GM23338 (cell line): ENCODE results near the gene DEK. TPM values are rescaled to one million over a fixed set of nuclear protein-coding genes. Genes with fewer than 3 reads are reported as not detected.

ENCODE experiments used
- ATAC-seq: fragments of 200-7000 bp; cut with Tn5 transposase; 3 replicates; pipeline ENCODE4 v1.9.1; 2020
- DNase-seq: peaks from one replicate; pipeline ENCODE4 v3.0.0-alpha.2; 2015; ENCODE audit warnings: low spot score
- H2AFZ ChIP-seq: fragments of 200-600 bp; sonication (generic); 2 replicates; pipeline ENCODE4 v1.8.0; 2016; ENCODE audit warnings: antibody characterized with exemption, mild to moderate bottlenecking, moderate library complexity
- H3F3A ChIP-seq: fragments of 200-600 bp; sonication (generic); replicated peaks from 2 replicates; pipeline ENCODE4 v1.8.0; 2017; ENCODE audit warnings: antibody characterized with exemption, mixed run types, low read depth
- H3K27ac ChIP-seq: fragments of 200-600 bp; sonication (generic); 2 replicates; pipeline ENCODE4 v1.6.1; 2016; ENCODE audit warnings: low read depth
- H3K27me3 ChIP-seq: fragments of 200-600 bp; sonication (generic); 2 replicates; pipeline ENCODE4 v1.8.0; 2016; ENCODE audit warnings: mild to moderate bottlenecking, mixed run types, moderate library complexity; ENCODE audit not compliant: insufficient read depth
- H3K36me3 ChIP-seq: fragments of 200-600 bp; sonication (generic); 2 replicates; pipeline ENCODE4 v1.8.0; 2016; ENCODE audit warnings: mild to moderate bottlenecking; ENCODE audit not compliant: insufficient read depth
- H3K4me1 ChIP-seq: fragments of 200-600 bp; sonication (generic); 2 replicates; pipeline ENCODE4 v1.8.0; 2016; ENCODE audit warnings: mild to moderate bottlenecking, moderate library complexity; ENCODE audit not compliant: insufficient read depth
- H3K4me2 ChIP-seq: fragments of 200-600 bp; sonication (generic); 2 replicates; pipeline ENCODE4 v1.7.1; 2017; ENCODE audit warnings: mixed run types
- H3K4me3 ChIP-seq: fragments of 200-600 bp; sonication (generic); 2 replicates; pipeline ENCODE4 v1.6.1; 2016; ENCODE audit warnings: mixed run types
- H3K79me2 ChIP-seq: fragments of 200-600 bp; sonication (generic); replicated peaks from 2 replicates; pipeline ENCODE4 v1.8.0; 2017; ENCODE audit warnings: mild to moderate bottlenecking; ENCODE audit not compliant: insufficient read depth
- H3K9me2 ChIP-seq: fragments of 200-600 bp; sonication (generic); 2 replicates; pipeline ENCODE4 v1.8.0; 2017; ENCODE audit not compliant: insufficient read depth
- H4K20me1 ChIP-seq: fragments of 200-600 bp; sonication (generic); replicated peaks from 2 replicates; pipeline ENCODE4 v1.8.0; 2017; ENCODE audit warnings: mild to moderate bottlenecking; ENCODE audit not compliant: insufficient read depth
- H3K27ac Mint-ChIP-seq: 2 replicates; pipeline ENCODE4 v1.8.0; 2020; ENCODE audit warnings: inconsistent platforms, mild to moderate bottlenecking, moderate library complexity, mixed read lengths
- H3K27me3 Mint-ChIP-seq: 3 replicates; pipeline ENCODE4 v1.8.0; 2022; ENCODE audit warnings: low read depth, mild to moderate bottlenecking, moderate library complexity, mixed read lengths, inconsistent platforms; ENCODE audit not compliant: insufficient read depth, poor library complexity
- H3K36me3 Mint-ChIP-seq: 3 replicates; pipeline ENCODE4 v1.8.0; 2021; ENCODE audit warnings: low read depth, mild to moderate bottlenecking, inconsistent platforms, moderate library complexity, mixed read lengths
- H3K4me1 Mint-ChIP-seq: 3 replicates; pipeline ENCODE4 v1.8.0; 2020; ENCODE audit warnings: mild to moderate bottlenecking, inconsistent platforms, mixed read lengths
- H3K4me3 Mint-ChIP-seq: 3 replicates; pipeline ENCODE4 v1.8.0; 2021; ENCODE audit warnings: moderate library complexity, mild to moderate bottlenecking, inconsistent platforms, mixed read lengths
- H3K9me3 Mint-ChIP-seq: 3 replicates; pipeline ENCODE4 v1.8.0; 2020; ENCODE audit warnings: moderate library complexity, mild to moderate bottlenecking, inconsistent platforms, mixed read lengths
- CREB1 ChIP-seq: fragments of 250-450 bp; sonication (Bioruptor Pico); IDR thresholded peaks from 2 replicates; pipeline ENCODE4 v1.5.0; 2020; ENCODE audit warnings: low read depth, mild to moderate bottlenecking, moderate library complexity
- EZH2 ChIP-seq: fragments of 200-600 bp; sonication (generic); IDR thresholded peaks from one replicate; pipeline ENCODE4 v1.8.0; 2017; ENCODE audit warnings: antibody characterized with exemption, mild to moderate bottlenecking, low read depth; ENCODE audit not compliant: unreplicated experiment
- EZH2phosphoT487 ChIP-seq: fragments of 200-600 bp; sonication (generic); IDR thresholded peaks from one replicate; pipeline ENCODE4 v1.8.1; 2018; ENCODE audit warnings: antibody characterized with exemption; ENCODE audit not compliant: unreplicated experiment
- JUNB ChIP-seq: IDR thresholded peaks from one replicate; pipeline ENCODE4 v1.6.1; 2016; ENCODE audit warnings: antibody characterized with exemption; ENCODE audit not compliant: unreplicated experiment
- NANOG ChIP-seq: IDR thresholded peaks from 2 replicates; pipeline ENCODE4 v1.6.1; 2016; ENCODE audit warnings: antibody characterized with exemption, borderline replicate concordance
- POLR2AphosphoS5 ChIP-seq: IDR thresholded peaks from 2 replicates; pipeline ENCODE4 v1.6.1; 2016; ENCODE audit warnings: antibody characterized with exemption, low read depth
- STAT1 ChIP-seq: IDR thresholded peaks from one replicate; pipeline ENCODE4 v1.6.1; 2016; ENCODE audit warnings: antibody characterized with exemption; ENCODE audit not compliant: unreplicated experiment
- ZNF114 ChIP-seq: fragments of 250-450 bp; sonication (Bioruptor Pico); IDR thresholded peaks from 2 replicates; pipeline ENCODE4 v1.5.0; 2020; ENCODE audit warnings: mild to moderate bottlenecking, moderate library complexity
- ZNF331 ChIP-seq: fragments of 250-450 bp; sonication (Bioruptor Pico); IDR thresholded peaks from 2 replicates; pipeline ENCODE4 v1.5.0; 2020; ENCODE audit warnings: low read depth, mild to moderate bottlenecking, moderate library complexity
- polyA plus RNA-seq: library from polyadenylated mRNA; unstranded; fragments of >200 nt; fragmentation: Nextera tagmentation; extraction: Ambion mirVana; gene quantifications from 2 replicates; pipeline ENCODE4 v1.2.1, GENCODE V29; 2016
- total RNA-seq: library from RNA; depleted of rRNA; stranded (reverse); fragments of >200 nt; shearing (Covaris generic); gene quantifications from 2 replicates; pipeline ENCODE4 v1.2.3, GENCODE V29; 2014
- TF ChIP-seq, protein P1 (sequence below): IDR thresholded peaks from one replicate; pipeline ENCODE4 v1.6.1; 2018; ENCODE audit warnings: antibody characterized with exemption; ENCODE audit not compliant: unreplicated experiment
- TF ChIP-seq, protein P2 (sequence below), 2 experiments: fragments of 200-600 bp in 1 of 2; sonication (generic) in 1 of 2; conservative IDR thresholded peaks; 2 replicates each; pipeline versions ENCODE4 v1.5.1 to v1.6.1; 2016 to 2017; ENCODE audit warnings: antibody characterized with exemption in 2 of 2, low read depth in 2 of 2, mild to moderate bottlenecking in 2 of 2, moderate library complexity in 1 of 2
- TF ChIP-seq, protein P3 (sequence below): fragments of 250-450 bp; sonication (Bioruptor Pico); IDR thresholded peaks from 2 replicates; pipeline ENCODE4 v1.5.0; 2020; ENCODE audit warnings: mild to moderate bottlenecking, moderate library complexity
- TF ChIP-seq, protein P4 (sequence below): IDR thresholded peaks from 2 replicates; pipeline ENCODE4 v1.6.1; 2016; ENCODE audit warnings: antibody characterized with exemption

DEK gene
- total and polyA plus RNA-seq, 2 experiments from 2014 or later, result 218 to 582 TPM

DNA sequence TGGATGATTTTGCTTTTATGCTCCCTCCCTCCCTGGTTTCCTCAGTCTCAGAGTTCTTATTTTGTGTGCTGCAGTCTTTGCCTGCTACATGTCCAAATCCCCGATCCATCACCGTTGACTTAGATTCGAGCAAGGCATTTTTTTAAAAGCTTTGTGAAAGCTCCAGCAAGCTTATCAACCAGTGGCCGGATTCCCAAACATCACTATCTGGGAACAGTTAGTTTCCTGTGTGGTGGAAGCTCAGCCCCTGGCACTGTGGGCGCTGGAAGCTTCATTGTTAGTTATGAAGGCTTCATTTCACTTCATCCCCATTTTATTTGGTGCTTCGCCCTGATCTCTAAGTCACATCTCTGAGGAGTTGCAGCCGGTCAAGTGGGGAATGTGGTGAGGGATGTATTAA is 44.7 kb downstream of the DEK start:
- DNase-seq (no peak), ATAC-seq (peak; percentile 15; the same call in 2 of the 3 replicates)
- H3K27me3 Mint-ChIP-seq, result peaks cover 6% of the 10 kb centered on the region
- H3K4me1 Mint-ChIP-seq, result peaks cover 9% of the 10 kb centered on the region
- peaks cover 10% of the 10 kb centered on the region; the same call in 1 of the 2 replicates for H3K36me3 ChIP-seq
- H3K4me1 ChIP-seq, result no peaks in the 10 kb centered on the region
- H3K9me3 Mint-ChIP-seq, result no peaks in the 10 kb centered on the region
- H3K4me3 ChIP-seq, result no peak overlapping the region
- peak overlapping the region; percentile 76 for H3K27ac ChIP-seq
- H3K4me3 Mint-ChIP-seq, result no peak overlapping the region
- H3K79me2 ChIP-seq, result no peaks in the 10 kb centered on the region
- H3K27me3 ChIP-seq, result no peaks in the 10 kb centered on the region
- H2AFZ ChIP-seq, result no peak overlapping the region
- H3F3A ChIP-seq, result no peaks in the 10 kb centered on the region
- H3K27ac Mint-ChIP-seq, result 0 out of 2 replicates have a peak overlapping the region, but pooled peaks have one; percentile 7
- no peak overlapping the region for H3K4me2 ChIP-seq
- H3K36me3 Mint-ChIP-seq, result peaks cover 44% of the 10 kb centered on the region
- TF ChIP-seq, protein P1, sequence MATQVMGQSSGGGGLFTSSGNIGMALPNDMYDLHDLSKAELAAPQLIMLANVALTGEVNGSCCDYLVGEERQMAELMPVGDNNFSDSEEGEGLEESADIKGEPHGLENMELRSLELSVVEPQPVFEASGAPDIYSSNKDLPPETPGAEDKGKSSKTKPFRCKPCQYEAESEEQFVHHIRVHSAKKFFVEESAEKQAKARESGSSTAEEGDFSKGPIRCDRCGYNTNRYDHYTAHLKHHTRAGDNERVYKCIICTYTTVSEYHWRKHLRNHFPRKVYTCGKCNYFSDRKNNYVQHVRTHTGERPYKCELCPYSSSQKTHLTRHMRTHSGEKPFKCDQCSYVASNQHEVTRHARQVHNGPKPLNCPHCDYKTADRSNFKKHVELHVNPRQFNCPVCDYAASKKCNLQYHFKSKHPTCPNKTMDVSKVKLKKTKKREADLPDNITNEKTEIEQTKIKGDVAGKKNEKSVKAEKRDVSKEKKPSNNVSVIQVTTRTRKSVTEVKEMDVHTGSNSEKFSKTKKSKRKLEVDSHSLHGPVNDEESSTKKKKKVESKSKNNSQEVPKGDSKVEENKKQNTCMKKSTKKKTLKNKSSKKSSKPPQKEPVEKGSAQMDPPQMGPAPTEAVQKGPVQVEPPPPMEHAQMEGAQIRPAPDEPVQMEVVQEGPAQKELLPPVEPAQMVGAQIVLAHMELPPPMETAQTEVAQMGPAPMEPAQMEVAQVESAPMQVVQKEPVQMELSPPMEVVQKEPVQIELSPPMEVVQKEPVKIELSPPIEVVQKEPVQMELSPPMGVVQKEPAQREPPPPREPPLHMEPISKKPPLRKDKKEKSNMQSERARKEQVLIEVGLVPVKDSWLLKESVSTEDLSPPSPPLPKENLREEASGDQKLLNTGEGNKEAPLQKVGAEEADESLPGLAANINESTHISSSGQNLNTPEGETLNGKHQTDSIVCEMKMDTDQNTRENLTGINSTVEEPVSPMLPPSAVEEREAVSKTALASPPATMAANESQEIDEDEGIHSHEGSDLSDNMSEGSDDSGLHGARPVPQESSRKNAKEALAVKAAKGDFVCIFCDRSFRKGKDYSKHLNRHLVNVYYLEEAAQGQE, result no peak
- TF ChIP-seq, protein P2, sequence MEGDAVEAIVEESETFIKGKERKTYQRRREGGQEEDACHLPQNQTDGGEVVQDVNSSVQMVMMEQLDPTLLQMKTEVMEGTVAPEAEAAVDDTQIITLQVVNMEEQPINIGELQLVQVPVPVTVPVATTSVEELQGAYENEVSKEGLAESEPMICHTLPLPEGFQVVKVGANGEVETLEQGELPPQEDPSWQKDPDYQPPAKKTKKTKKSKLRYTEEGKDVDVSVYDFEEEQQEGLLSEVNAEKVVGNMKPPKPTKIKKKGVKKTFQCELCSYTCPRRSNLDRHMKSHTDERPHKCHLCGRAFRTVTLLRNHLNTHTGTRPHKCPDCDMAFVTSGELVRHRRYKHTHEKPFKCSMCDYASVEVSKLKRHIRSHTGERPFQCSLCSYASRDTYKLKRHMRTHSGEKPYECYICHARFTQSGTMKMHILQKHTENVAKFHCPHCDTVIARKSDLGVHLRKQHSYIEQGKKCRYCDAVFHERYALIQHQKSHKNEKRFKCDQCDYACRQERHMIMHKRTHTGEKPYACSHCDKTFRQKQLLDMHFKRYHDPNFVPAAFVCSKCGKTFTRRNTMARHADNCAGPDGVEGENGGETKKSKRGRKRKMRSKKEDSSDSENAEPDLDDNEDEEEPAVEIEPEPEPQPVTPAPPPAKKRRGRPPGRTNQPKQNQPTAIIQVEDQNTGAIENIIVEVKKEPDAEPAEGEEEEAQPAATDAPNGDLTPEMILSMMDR (conservative IDR thresholded peaks at IDR 0.05; ENCODE audit: low read depth in 2 of 2), result no peak
- no peak for TF ChIP-seq JUNB
- TF ChIP-seq STAT1, result no peak
- no peak for TF ChIP-seq POLR2AphosphoS5
- TF ChIP-seq, protein P3, sequence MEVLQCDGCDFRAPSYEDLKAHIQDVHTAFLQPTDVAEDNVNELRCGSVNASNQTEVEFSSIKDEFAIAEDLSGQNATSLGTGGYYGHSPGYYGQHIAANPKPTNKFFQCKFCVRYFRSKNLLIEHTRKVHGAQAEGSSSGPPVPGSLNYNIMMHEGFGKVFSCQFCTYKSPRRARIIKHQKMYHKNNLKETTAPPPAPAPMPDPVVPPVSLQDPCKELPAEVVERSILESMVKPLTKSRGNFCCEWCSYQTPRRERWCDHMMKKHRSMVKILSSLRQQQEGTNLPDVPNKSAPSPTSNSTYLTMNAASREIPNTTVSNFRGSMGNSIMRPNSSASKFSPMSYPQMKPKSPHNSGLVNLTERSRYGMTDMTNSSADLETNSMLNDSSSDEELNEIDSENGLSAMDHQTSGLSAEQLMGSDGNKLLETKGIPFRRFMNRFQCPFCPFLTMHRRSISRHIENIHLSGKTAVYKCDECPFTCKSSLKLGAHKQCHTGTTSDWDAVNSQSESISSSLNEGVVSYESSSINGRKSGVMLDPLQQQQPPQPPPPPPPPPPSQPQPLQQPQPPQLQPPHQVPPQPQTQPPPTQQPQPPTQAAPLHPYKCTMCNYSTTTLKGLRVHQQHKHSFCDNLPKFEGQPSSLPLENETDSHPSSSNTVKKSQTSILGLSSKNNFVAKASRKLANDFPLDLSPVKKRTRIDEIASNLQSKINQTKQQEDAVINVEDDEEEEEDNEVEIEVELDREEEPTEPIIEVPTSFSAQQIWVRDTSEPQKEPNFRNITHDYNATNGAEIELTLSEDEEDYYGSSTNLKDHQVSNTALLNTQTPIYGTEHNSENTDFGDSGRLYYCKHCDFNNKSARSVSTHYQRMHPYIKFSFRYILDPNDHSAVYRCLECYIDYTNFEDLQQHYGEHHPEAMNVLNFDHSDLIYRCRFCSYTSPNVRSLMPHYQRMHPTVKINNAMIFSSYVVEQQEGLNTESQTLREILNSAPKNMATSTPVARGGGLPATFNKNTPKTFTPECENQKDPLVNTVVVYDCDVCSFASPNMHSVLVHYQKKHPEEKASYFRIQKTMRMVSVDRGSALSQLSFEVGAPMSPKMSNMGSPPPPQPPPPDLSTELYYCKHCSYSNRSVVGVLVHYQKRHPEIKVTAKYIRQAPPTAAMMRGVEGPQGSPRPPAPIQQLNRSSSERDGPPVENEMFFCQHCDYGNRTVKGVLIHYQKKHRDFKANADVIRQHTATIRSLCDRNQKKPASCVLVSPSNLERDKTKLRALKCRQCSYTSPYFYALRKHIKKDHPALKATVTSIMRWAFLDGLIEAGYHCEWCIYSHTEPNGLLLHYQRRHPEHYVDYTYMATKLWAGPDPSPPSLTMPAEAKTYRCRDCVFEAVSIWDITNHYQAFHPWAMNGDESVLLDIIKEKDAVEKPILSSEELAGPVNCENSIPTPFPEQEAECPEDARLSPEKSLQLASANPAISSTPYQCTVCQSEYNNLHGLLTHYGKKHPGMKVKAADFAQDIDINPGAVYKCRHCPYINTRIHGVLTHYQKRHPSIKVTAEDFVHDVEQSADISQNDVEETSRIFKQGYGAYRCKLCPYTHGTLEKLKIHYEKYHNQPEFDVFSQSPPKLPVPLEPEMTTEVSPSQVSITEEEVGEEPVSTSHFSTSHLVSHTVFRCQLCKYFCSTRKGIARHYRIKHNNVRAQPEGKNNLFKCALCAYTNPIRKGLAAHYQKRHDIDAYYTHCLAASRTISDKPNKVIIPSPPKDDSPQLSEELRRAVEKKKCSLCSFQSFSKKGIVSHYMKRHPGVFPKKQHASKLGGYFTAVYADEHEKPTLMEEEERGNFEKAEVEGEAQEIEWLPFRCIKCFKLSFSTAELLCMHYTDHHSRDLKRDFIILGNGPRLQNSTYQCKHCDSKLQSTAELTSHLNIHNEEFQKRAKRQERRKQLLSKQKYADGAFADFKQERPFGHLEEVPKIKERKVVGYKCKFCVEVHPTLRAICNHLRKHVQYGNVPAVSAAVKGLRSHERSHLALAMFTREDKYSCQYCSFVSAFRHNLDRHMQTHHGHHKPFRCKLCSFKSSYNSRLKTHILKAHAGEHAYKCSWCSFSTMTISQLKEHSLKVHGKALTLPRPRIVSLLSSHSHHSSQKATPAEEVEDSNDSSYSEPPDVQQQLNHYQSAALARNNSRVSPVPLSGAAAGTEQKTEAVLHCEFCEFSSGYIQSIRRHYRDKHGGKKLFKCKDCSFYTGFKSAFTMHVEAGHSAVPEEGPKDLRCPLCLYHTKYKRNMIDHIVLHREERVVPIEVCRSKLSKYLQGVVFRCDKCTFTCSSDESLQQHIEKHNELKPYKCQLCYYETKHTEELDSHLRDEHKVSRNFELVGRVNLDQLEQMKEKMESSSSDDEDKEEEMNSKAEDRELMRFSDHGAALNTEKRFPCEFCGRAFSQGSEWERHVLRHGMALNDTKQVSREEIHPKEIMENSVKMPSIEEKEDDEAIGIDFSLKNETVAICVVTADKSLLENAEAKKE (CRISPR knock-in tag), result no peak
- no peak for TF ChIP-seq EZH2
- no peak for TF ChIP-seq NANOG
- no peak for TF ChIP-seq ZNF114
- TF ChIP-seq, protein P4, sequence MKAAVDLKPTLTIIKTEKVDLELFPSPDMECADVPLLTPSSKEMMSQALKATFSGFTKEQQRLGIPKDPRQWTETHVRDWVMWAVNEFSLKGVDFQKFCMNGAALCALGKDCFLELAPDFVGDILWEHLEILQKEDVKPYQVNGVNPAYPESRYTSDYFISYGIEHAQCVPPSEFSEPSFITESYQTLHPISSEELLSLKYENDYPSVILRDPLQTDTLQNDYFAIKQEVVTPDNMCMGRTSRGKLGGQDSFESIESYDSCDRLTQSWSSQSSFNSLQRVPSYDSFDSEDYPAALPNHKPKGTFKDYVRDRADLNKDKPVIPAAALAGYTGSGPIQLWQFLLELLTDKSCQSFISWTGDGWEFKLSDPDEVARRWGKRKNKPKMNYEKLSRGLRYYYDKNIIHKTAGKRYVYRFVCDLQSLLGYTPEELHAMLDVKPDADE, result no peak
- no peak for TF ChIP-seq ZNF331 (CRISPR knock-in tag)
- TF ChIP-seq CREB1 (CRISPR knock-in tag), result no peak
- TF ChIP-seq EZH2phosphoT487, result no peak
- H3K9me2 ChIP-seq, result no peaks in the 10 kb centered on the region
- 0 out of 2 replicates have a peak, but pooled peaks cover 4% of the 10 kb centered on the region for H4K20me1 ChIP-seq
